AG20443 (cell line): ENCODE results near the gene LBHD2.

Experiments used
- DNase-seq: peaks from one replicate; pipeline ENCODE4 v3.0.0; 2012; ENCODE audit warnings: low spot score, mixed read lengths

The LBHD2 gene

DNA sequence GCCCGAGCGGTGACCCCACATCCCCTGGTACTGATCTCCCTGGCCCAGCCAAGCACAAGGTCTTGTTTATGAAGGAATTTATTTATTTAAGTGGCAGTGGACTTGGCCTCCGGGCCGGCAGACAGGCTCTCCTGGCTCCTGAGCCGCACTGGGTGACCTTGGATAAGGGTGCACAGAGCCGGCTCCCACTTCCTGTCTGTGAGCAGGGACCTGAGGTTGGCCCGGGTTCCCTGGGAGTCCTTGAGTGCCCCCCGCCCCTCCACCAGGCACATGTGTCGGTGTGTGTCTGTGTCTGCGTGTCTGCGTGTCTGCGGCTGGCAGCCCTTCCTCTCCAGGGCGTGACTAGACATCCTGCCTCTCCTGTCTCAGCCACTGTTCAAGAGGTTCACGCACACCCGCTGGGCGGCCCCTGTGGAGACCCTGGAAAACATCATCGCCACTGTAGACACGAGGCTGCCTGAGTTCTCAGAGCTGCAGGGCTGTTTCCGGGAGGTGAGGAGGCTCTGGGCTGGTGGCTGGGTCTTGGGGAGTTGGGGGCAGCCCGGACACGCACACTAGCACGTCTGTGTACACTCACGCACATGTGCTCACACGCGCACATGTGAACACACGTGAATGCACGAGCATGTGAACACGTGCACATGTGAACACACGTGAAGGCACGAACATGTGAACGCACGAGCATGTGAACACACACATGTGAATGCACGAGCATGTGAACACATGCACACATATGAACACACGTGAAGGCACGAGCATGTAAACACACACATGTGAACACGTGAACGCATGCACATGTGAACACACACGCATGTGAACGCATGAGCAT, 48.6 kb downstream of the LBHD2 start:
- no peak for DNase-seq

DNA sequence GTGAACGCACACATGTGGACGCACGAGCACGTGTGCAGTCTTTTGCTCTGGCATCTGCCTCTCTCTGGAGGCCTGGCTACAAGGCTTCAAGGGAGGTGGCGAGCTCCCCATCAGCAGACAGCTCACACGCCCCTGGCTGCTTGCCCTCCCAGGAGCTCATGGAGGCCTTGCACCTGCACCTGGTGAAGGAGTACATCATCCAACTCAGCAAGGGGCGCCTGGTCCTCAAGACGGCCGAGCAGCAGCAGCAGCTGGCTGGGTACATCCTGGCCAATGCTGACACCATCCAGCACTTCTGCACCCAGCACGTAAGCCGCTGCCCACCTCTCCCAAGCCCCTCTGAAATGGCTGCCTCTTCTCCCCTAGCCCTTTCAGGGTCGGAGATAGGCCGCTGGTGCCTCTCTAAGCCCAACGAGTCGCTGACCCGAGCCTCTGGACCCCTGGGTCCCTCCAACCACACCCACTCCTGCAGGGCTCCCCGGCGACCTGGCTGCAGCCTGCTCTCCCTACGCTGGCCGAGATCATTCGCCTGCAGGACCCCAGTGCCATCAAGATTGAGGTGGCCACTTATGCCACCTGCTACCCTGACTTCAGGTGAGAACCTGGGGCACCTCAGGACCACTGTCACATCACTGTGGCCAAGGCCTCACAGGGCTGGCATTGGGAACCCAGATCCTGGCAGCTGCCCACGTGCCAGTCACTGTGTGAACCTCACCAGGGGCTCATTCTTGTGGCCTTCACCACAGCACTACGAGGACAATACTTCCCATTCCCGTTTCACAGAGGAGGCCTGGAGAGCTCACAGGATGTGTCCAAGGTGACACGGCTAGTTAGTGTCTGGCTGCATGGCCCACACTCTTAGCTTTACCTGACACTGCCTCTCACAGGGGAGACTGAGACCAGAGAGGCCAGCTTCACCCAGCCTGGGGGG, 49.5 kb downstream of the LBHD2 start:
- DNase-seq = no peak

DNA sequence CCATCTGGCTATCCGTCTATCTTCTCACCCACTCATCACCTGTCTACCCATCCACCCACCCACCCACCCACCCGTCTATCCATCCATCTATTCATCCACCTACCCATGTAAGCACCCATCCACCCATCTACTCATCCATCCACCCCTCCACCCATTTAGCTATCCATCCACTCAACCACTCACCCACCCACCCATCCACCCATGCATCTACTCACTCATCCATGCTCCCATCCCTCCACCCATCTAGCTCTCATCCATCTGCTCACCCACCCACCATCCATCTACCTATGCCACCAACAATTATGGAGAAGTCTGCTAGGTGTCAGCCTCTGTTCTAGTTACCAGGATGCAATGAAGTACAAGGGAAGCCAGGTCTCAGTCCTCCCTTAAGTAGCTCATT, 50.4 kb downstream of the LBHD2 start:
- DNase-seq = no peak

DNA sequence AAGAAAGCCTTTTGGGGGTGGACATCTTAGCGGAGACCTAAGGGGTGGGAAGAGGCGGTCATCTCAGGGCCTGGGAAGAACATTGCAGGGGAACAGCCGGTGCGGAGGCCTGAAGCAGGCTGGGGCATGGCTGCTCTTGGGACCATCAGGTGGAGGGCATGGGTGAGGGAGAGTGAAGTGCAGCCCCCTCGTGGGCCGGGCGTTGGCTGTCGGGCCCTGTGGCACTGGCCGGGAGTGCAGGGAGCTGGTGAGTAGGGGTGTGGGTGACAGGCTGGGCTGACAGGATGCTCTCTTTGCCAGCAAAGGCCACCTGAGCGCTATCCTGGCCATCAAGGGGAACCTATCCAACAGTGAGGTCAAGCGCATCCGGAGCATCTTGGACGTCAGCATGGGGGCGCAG, 50.9 kb downstream of the LBHD2 start:
- no peak for DNase-seq

DNA sequence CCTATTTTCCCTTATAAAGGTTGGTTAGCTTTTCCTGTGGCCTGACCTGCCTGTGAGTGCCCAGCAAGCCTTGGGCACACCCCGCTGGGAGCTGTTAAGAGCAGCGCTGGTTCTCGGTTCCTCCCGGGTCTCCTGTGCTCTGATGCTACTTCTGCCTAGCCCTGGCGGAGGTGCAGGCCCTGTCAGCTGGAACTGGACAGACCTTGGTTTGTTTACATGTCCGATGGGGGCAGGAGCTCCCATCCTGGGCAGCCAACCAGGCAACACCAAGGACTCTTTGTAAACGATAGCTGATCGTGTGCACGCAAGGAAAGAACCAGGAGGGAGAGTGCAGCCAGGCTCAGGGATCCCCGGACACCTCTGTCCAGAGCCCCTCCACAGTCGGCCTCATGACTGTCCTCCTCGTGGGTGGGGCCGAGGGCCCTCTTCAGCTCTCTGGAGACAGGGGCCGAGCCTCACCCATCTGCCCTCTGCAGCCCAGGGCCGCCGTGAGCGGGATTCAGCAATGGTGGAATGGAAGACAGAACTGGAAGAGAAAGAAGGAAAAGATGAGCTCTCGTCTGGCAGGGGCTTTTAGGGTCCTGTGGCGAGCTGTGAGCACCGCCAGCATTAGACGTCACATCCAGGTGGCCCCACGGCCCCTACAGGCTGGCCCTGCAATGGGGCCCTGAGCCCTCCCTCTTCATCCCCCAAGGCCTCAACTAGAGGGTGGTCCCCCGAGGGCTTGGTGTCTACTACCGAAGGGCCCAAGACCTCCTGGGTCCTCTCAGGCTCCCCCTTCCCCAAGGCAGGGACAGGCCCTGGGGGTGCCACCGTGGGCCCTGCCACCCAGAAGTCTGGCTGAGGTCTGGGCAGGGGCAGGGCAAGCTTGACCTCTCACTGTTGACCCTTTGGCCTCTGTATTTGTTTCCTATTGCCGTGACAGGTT, 51.6 kb downstream of the LBHD2 start:
- no peak for DNase-seq

DNA sequence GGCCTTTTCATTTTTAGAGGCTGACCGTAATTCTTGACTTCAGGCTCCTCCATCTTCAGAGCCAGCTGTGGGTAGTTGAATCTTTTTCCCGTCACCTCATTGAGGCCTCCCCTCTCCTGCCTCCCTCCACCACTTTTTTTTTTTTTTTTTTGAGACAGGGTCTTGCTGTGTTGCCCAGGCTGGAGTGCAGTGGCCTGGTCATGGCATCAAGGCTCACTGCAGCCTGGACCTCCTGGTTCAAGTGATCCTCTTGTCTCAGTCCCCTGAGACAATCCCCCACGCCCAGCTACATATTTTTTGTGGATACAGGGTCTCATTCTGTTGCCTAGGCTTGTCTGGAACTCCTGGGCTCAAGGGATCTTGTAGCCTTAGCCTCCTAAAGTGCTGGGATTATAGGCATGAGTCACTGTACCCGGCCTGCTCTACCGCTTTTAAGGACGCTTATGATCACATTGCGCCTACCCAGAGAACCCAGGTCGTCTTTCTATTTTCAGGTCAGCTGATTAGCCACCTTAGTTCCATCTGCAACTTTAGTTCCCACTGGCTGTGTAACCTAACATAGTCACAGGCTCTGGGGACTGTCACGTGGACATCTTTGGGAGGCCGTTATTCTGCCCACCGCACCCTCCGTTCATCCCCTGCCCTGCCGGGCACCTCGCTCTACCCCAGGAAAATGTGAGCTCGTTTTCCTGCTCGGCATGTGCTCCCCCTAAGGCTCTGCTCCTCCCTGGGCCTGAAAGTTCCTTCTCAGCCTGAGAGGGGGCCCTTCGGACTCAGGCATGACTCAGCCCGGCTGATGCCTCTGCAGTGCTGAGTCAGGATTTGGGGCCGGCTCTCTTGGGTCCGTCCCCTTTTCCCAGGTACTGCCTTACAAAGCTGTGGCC, 52.6 kb downstream of the LBHD2 start:
- DNase-seq = peak; percentile 83

DNA sequence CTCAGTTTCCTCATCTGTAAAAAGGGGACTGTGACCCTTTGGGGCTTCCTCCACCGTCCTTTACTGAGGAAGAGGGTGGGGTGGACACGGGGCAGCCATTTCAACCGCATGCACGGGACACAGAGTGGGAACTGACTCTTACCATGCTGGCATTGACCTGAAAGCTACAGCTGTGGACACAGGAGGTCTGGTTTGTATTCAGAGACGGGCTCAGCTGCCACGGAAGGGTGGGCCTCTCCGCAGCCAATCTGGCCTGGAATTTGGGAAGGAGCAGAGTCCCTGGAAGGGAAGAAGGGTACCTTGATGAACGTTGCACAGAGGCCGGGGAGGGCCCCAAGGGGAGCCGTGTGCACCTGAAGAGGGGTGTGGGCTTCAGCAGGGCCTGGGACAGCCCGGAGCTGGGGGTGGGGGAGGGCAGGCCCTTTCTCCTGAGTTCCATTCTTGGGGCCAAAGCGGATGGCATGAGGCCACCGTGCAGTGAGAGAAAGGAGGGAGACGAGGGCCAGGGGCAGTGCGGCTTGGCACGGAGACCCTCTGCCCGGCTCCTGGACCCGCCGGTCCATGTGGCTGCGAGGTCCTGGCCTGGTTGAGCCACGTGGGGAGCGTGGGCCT, 53.8 kb downstream of the LBHD2 start:
- DNase-seq = no peak

DNA sequence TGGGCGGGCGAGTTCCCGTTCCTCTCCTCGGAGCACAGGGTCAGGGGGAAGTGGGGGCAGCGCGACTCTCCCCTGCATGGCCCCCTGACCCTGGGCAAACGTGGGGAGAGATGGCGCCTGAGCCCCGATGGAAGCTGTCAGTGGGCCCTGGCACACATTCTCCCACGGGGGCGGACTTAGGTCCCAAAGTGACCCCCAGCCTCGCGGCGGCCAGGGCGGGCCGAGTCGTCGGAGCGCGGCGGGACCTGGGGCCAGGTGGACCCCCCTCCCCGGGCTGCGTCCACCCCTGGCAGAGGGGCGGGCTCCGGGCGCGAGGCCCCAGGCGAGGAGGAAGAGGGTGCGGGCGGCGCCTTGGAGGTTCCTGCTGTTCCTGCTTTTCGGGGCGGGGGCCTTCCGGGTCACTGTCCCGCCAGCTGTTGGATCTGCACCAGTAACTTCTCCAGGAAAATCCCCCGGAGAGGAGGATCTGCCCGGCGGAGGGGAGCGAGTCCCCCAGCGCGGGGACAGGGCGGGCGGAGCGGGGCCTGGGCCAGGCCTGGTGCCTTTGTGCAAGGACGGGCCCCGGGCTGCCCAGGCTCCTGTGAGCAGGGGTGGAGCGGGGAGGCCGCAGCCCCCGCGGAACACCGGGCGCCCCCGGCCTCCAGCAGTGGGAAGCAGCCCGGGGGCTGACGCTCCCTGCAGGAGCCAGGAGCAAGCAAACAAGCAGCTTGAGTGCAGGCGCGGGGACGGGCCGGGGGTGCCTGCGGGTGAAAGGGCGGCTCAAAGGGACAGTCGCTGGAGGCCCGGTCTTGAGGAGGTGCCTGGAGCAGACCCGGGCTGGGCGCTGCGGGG, 54.5 kb downstream of the LBHD2 start:
- no peak for DNase-seq

DNA sequence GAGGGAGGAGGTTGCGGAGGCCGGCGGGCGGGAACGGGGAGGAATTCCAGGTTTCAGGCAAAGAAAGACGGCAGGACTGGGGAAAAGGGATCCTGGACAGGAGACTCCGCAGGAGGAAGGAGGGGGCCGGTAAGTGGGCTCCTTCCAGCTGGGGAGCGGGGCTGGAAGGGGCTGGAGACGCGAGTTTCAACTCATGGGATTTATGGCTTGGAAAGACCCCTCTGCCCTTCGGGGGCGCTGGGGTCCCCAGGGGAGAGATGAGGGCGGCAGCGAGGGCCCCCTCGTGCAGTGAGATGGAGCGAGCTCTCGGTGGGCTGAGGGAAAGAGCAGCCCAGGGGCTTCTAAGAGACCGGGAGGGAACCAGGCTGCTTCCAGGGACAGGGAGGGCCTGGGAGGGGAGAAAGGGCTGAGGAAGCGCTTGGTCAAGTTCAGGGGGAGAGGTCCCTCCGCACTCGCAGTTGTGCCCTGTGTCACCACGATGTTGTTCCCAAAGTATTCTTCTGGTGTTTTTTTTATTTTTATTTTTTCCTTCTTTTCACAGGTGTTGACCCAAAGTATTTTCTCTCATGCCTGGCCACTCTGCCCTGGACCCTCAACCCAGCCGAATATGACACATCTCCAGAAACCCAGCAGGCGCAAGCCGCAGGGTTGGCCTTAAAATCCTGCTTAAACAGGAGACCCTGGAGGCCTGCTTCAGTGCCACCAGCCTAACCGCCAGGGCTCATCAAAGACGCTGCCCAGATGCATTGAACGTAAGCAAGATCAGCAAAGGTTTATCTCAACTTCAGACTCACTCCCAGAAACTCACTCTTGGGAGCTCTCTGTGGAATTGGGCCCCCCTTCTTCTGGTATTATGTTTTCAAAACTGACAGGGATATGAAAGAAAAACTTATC, 55.4 kb downstream of the LBHD2 start:
- no peak for DNase-seq
